ENCODE data around the gene CDC5L. TPM values are rescaled to one million over a fixed set of nuclear protein-coding genes. Genes with fewer than 3 reads are reported as not detected.

The CDC5L gene
- total RNA-seq, 1 donor: 22.8 TPM

GRCh38 chr6:44456070-44456965 is 68.8 kb downstream of the CDC5L start:
- no peaks in the 10 kb centered on the region for H4K20me1 ChIP-seq (ENCODE audit: insufficient read depth, low read length)
- peak; percentile 86 for DNase-seq (ENCODE audit: insufficient read length, low spot score, missing footprints)
- peak; percentile 87 for TF ChIP-seq CTCF (IDR thresholded peaks at IDR 0.05; ENCODE audit: extremely low read depth, low read depth, low read length)
- H3K9me3 ChIP-seq (ENCODE audit: low read depth, low read length): no peaks in the 10 kb centered on the region
- H3K27me3 ChIP-seq (ENCODE audit: insufficient read depth, low read length): no peaks in the 10 kb centered on the region
- peaks cover 22% of the 10 kb centered on the region for H3K4me1 ChIP-seq (ENCODE audit: insufficient read depth, low read length)
- peak overlapping the region; percentile 48 for H3K27ac ChIP-seq (ENCODE audit: low read depth, low read length)
- H3K79me2 ChIP-seq (ENCODE audit: insufficient read depth, low read length): no peaks in the 10 kb centered on the region
- H3K4me3 ChIP-seq (ENCODE audit: insufficient read depth, low read length): peak overlapping the region; percentile 53
- H3K4me2 ChIP-seq (ENCODE audit: insufficient read depth, low read length): peak overlapping the region; percentile 83
- no peaks in the 10 kb centered on the region for H3K36me3 ChIP-seq (ENCODE audit: insufficient read depth, low read length)
- H2AFZ ChIP-seq (ENCODE audit: low read length): peak overlapping the region; percentile 44

GRCh38 chr6:44456966-44457292 is 69.4 kb downstream of the CDC5L start:
- Histone ChIP-seq H3K4me3 (ENCODE audit: insufficient read depth, low read length) (peak overlapping the region; percentile 53), H3K36me3 (ENCODE audit: insufficient read depth, low read length) (no peaks in the 10 kb centered on the region), H3K4me2 (ENCODE audit: insufficient read depth, low read length) (peak overlapping the region; percentile 83), H4K20me1 (ENCODE audit: insufficient read depth, low read length) (no peaks in the 10 kb centered on the region), H3K9me3 (ENCODE audit: low read depth, low read length) (no peaks in the 10 kb centered on the region), H3K27ac (ENCODE audit: low read depth, low read length) (peak overlapping the region; percentile 48), H3K79me2 (ENCODE audit: insufficient read depth, low read length) (no peaks in the 10 kb centered on the region), H3K27me3 (ENCODE audit: insufficient read depth, low read length) (no peaks in the 10 kb centered on the region), H2AFZ (ENCODE audit: low read length) (peak overlapping the region; percentile 44), H3K4me1 (ENCODE audit: insufficient read depth, low read length) (peaks cover 19% of the 10 kb centered on the region)
- DNase-seq (ENCODE audit: insufficient read length, low spot score, missing footprints): no peak
- TF ChIP-seq CTCF (IDR thresholded peaks at IDR 0.05; ENCODE audit: extremely low read depth, low read depth, low read length): no peak

DNA sequence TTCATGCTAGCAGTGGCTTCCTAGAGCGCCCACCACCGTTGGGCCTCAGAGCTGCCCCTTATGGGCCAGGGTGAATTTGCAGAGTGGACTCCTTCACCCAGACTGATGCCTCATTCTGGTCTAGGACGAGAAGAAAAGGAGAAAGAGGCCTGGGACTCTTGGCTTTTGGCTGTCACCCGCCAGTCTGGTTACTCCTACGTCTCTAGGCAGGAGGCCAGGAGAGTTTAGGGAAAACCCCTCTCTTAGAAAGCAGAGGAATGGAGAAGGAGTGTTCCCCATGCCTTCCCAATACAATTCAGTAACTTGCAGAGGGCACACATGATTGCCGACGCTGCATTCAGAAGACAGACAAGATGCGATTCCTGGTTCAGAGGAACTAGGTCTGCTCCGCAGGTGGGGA is 70.1 kb downstream of the CDC5L start:
- H3K9me3 ChIP-seq (ENCODE audit: low read depth, low read length): no peaks in the 10 kb centered on the region
- no peak overlapping the region for H2AFZ ChIP-seq (ENCODE audit: low read length)
- no peak for DNase-seq (ENCODE audit: insufficient read length, low spot score, missing footprints)
- H3K4me1 ChIP-seq (ENCODE audit: insufficient read depth, low read length): peaks cover 12% of the 10 kb centered on the region
- H3K4me2 ChIP-seq (ENCODE audit: insufficient read depth, low read length): no peak overlapping the region
- no peaks in the 10 kb centered on the region for H3K27me3 ChIP-seq (ENCODE audit: insufficient read depth, low read length)
- H3K27ac ChIP-seq (ENCODE audit: low read depth, low read length): no peak overlapping the region
- no peaks in the 10 kb centered on the region for H4K20me1 ChIP-seq (ENCODE audit: insufficient read depth, low read length)
- H3K4me3 ChIP-seq (ENCODE audit: insufficient read depth, low read length): no peak overlapping the region
- no peaks in the 10 kb centered on the region for H3K79me2 ChIP-seq (ENCODE audit: insufficient read depth, low read length)
- no peak for TF ChIP-seq CTCF (IDR thresholded peaks at IDR 0.05; ENCODE audit: extremely low read depth, low read depth, low read length)
- H3K36me3 ChIP-seq (ENCODE audit: insufficient read depth, low read length): no peaks in the 10 kb centered on the region

GRCh38 chr6:44458551-44458950 is 71.0 kb downstream of the CDC5L start:
- Histone ChIP-seq H3K36me3 (ENCODE audit: insufficient read depth, low read length) (no peaks in the 10 kb centered on the region), H3K27ac (ENCODE audit: low read depth, low read length) (no peak overlapping the region), H3K27me3 (ENCODE audit: insufficient read depth, low read length) (no peaks in the 10 kb centered on the region), H3K4me2 (ENCODE audit: insufficient read depth, low read length) (no peak overlapping the region), H3K79me2 (ENCODE audit: insufficient read depth, low read length) (no peaks in the 10 kb centered on the region), H3K9me3 (ENCODE audit: low read depth, low read length) (no peaks in the 10 kb centered on the region), H2AFZ (ENCODE audit: low read length) (no peak overlapping the region), H3K4me3 (ENCODE audit: insufficient read depth, low read length) (no peak overlapping the region), H4K20me1 (ENCODE audit: insufficient read depth, low read length) (no peaks in the 10 kb centered on the region), H3K4me1 (ENCODE audit: insufficient read depth, low read length) (peaks cover 8% of the 10 kb centered on the region)
- TF ChIP-seq CTCF (IDR thresholded peaks at IDR 0.05; ENCODE audit: extremely low read depth, low read depth, low read length): no peak
- DNase-seq (ENCODE audit: insufficient read length, low spot score, missing footprints): no peak
